DMS153 (cell line): ENCODE results near the gene DBP.
"Not testable (repeated sequence)": the region's sequence is repeated elsewhere in the genome, so short reads cannot be mapped to it uniquely, and the experiment has no call there.

ENCODE experiments used
- DNase-seq: peaks from one replicate; lab custom pipeline; 2025; lab: John Stamatoyannopoulos, UW

Gene DBP

GRCh38 chr19:48636859-48637448 is at the start of gene DBP:
Gene DBP, minus strand, starts transcription at chr19:48637379. Its CDS starts 385 bp downstream, at chr19:48636994.
- DNase-seq: no peak

GRCh38 chr19:48686637-48687036 is 49.5 kb upstream of the DBP start:
- DNase-seq: not testable (repeated sequence)

- DNase-seq: no peak
Observed at GRCh38 chr19:48686088-48686487, 48.9 kb upstream of the DBP start.

- no peak for DNase-seq
Observed at GRCh38 chr19:48685583-48685982, 48.4 kb upstream of the DBP start.

GRCh38 chr19:48683349-48683748 is 46.2 kb upstream of the DBP start:
- peak; percentile 59 for DNase-seq

- DNase-seq: no peak
Observed at GRCh38 chr19:48681127-48681470, 43.9 kb upstream of the DBP start.

- DNase-seq: no peak
Observed at GRCh38 chr19:48680436-48681126, 43.4 kb upstream of the DBP start.

- not testable (repeated sequence) for DNase-seq
Observed at GRCh38 chr19:48680006-48680405, 42.8 kb upstream of the DBP start.

GRCh38 chr19:48678201-48678600 is 41.0 kb upstream of the DBP start:
- DNase-seq: no peak

- no peak for DNase-seq
Observed at GRCh38 chr19:48676887-48677286, 39.7 kb upstream of the DBP start.

- DNase-seq: no peak
Observed at GRCh38 chr19:48676487-48676886, 39.3 kb upstream of the DBP start.

- DNase-seq: peak; percentile 63
Observed at GRCh38 chr19:48674921-48675824, 38.0 kb upstream of the DBP start.

GRCh38 chr19:48674216-48674809 is 37.1 kb upstream of the DBP start:
- DNase-seq: no peak

GRCh38 chr19:48673436-48674100 is 36.4 kb upstream of the DBP start:
- no peak for DNase-seq

GRCh38 chr19:48672994-48673393 is 35.8 kb upstream of the DBP start, which contains the start of gene NTN5:
Gene NTN5, minus strand, starts transcription at chr19:48673017. Its CDS starts 2,031 bp downstream, at chr19:48670986.
- no peak for DNase-seq

GRCh38 chr19:48671446-48671995 is 34.3 kb upstream of the DBP start:
- DNase-seq: no peak

GRCh38 chr19:48670699-48671445 is 33.7 kb upstream of the DBP start:
- DNase-seq: no peak

GRCh38 chr19:48669903-48670668 is 32.9 kb upstream of the DBP start:
- no peak for DNase-seq

GRCh38 chr19:48668761-48669160 is 31.6 kb upstream of the DBP start:
- no peak for DNase-seq

- DNase-seq: no peak
Observed at GRCh38 chr19:48668332-48668731, 31.2 kb upstream of the DBP start.
